ENCODE measurements around the gene CALM1. TPM values are rescaled to one million over a fixed set of nuclear protein-coding genes. Genes with fewer than 3 reads are reported as not detected.

The CALM1 gene
- total and polyA plus RNA-seq, 2 donors (not counting 3 experiments of a cell fraction or from before 2014, with no cell fraction given): 476 to 731 TPM

DNA sequence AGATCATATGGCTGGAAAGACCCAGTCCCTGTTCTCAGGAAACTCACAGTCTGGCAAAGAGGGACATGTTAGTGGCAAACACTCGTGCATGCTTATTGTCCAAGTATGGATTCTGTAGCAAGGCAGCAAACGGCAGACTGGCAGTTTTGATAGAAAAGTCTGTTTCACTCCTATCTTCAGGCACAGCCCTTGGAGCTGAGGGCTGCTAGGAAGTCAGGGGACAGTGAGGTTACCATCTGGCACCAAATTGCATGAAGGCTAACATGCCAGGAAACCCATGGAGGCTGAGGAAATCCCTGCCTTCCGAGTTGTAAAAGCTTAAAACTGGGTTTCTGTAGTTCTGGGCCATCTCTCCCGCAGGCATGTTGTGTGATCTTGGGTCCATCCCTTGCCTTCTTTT is 32.9 kb downstream of the CALM1 start:
- no peaks in the 10 kb centered on the region for H3K9me1 ChIP-seq (replicated peaks; ENCODE audit: control insufficient read depth, extremely low read depth, insufficient read depth, low read length)
- intact Hi-C loops (cut with micrococcal nuclease): no loop called here
- H3K4me1 ChIP-seq (ENCODE audit: control insufficient read depth, extremely low read depth, insufficient read depth, low read length): peaks cover 21% of the 10 kb centered on the region
- no peaks in the 10 kb centered on the region for H3K27me3 ChIP-seq (ENCODE audit: control insufficient read depth in 2 of 2, insufficient read depth in 2 of 2, low read length in 2 of 2)
- peak; percentile 91 for DNase-seq (ENCODE audit: low read depth, low spot score)
- TF ChIP-seq POLR2A (IDR thresholded peaks at IDR 0.05; ENCODE audit: low read depth, low read length): no peak
- TF ChIP-seq GATA2 (IDR thresholded peaks at IDR 0.05; ENCODE audit: insufficient read depth, insufficient read length, low read depth, low read length): no peak
- TF ChIP-seq, protein P1, sequence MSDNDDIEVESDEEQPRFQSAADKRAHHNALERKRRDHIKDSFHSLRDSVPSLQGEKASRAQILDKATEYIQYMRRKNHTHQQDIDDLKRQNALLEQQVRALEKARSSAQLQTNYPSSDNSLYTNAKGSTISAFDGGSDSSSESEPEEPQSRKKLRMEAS (IDR thresholded peaks at IDR 0.05; ENCODE audit: insufficient read depth, insufficient read length): no peak
- no peak for TF ChIP-seq EZH2 (IDR thresholded peaks at IDR 0.05; ENCODE audit: borderline replicate concordance, low read depth, low read length, severe bottlenecking)
- no peak for TF ChIP-seq POLR2AphosphoS5 (IDR thresholded peaks at IDR 0.05; ENCODE audit: insufficient read depth, low read depth, low read length)
- TF ChIP-seq FOS (IDR thresholded peaks at IDR 0.05; ENCODE audit: borderline replicate concordance, insufficient read depth, low read length): no peak
- TF ChIP-seq, protein P2, sequence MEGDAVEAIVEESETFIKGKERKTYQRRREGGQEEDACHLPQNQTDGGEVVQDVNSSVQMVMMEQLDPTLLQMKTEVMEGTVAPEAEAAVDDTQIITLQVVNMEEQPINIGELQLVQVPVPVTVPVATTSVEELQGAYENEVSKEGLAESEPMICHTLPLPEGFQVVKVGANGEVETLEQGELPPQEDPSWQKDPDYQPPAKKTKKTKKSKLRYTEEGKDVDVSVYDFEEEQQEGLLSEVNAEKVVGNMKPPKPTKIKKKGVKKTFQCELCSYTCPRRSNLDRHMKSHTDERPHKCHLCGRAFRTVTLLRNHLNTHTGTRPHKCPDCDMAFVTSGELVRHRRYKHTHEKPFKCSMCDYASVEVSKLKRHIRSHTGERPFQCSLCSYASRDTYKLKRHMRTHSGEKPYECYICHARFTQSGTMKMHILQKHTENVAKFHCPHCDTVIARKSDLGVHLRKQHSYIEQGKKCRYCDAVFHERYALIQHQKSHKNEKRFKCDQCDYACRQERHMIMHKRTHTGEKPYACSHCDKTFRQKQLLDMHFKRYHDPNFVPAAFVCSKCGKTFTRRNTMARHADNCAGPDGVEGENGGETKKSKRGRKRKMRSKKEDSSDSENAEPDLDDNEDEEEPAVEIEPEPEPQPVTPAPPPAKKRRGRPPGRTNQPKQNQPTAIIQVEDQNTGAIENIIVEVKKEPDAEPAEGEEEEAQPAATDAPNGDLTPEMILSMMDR (IDR thresholded peaks at IDR 0.05; ENCODE audit: extremely low read depth in 1 of 2, insufficient read depth in 1 of 2, low read depth in 1 of 2, low read length in 2 of 2): no peak
- TF ChIP-seq JUN (IDR thresholded peaks at IDR 0.05; ENCODE audit: borderline replicate concordance, insufficient read depth, insufficient read length, low read depth): no peak
- TF ChIP-seq MYC (IDR thresholded peaks at IDR 0.05; ENCODE audit: low read depth, low read length): no peak
- FAIRE-seq: peak; percentile 81
- no peaks in the 10 kb centered on the region for H3K79me2 ChIP-seq (ENCODE audit: control insufficient read depth, insufficient read depth, low read length)
- H3K4me3 ChIP-seq (replicated peaks in 1 of 3; ENCODE audit: insufficient read depth in 1 of 3, low read depth in 1 of 3, low read length in 3 of 3): no peak overlapping the region
- ChIA-PET CTCF (interaction anchor here (0.7 to 2.2 kb wide), 7 partner anchors 11 to 89 kb away, joined by 3 to 10 read pairs (median 4); no protein-coding TSS in a partner anchor), POLR2A (interaction anchor here (1.2 kb wide), 1 partner anchor 20 kb away, joined by 4 read pairs; no protein-coding TSS in a partner anchor)
- no TSS peak for BruUV-seq (replicated peaks)
- H4K20me1 ChIP-seq (replicated peaks; ENCODE audit: control insufficient read depth, extremely low read depth, insufficient read depth, low read length): no peaks in the 10 kb centered on the region
- H3K9me3 ChIP-seq (replicated peaks; ENCODE audit: control insufficient read depth, insufficient read depth, low read length): no peaks in the 10 kb centered on the region
- dilution Hi-C loops (cut with MboI; ENCODE audit: extremely low pct_ligation_motif_present, low sequenced_read_pairs): no loop called here
- no peak overlapping the region for H3K4me2 ChIP-seq (ENCODE audit: insufficient read depth, low read length)
- no peak overlapping the region for H3K9ac ChIP-seq (replicated peaks; ENCODE audit: extremely low read depth, insufficient read depth, low read length)
- H2AFZ ChIP-seq (ENCODE audit: low read depth, low read length): no peak overlapping the region
- no peaks in the 10 kb centered on the region for H3K36me3 ChIP-seq (ENCODE audit: control insufficient read depth in 2 of 2, extremely low read depth in 1 of 2, insufficient read depth in 2 of 2, low read length in 2 of 2)
- no peak overlapping the region for H3K27ac ChIP-seq (ENCODE audit: insufficient read depth, low read depth, low read length)
